SJCRH30 (cell line): Measurements from ENCODE around the gene THRB. TPM values are rescaled to one million over a fixed set of nuclear protein-coding genes. Genes with fewer than 3 reads are reported as not detected.
"Not testable (repeated sequence)": the region's sequence is repeated elsewhere in the genome, so short reads cannot be mapped to it uniquely, and the experiment has no call there.

Source experiments
- DNase-seq, 2 experiments: peaks; one replicate each; pipeline ENCODE4 v3.0.0-alpha.2; 2015 to 2020
- H3K27ac ChIP-seq: fragments of 250-450 bp; sonication (Bioruptor Pico); 2 replicates; pipeline ENCODE4 v1.5.1; 2020; ENCODE audit warnings: mild to moderate bottlenecking, moderate library complexity
- H3K27me3 ChIP-seq: fragments of 250-450 bp; sonication (Bioruptor Pico); 2 replicates; pipeline ENCODE4 v1.5.1; 2020; ENCODE audit warnings: mild to moderate bottlenecking, moderate library complexity
- H3K36me3 ChIP-seq: fragments of 250-450 bp; sonication (Bioruptor Pico); 2 replicates; pipeline ENCODE4 v1.5.1; 2020; ENCODE audit warnings: mild to moderate bottlenecking, moderate library complexity
- H3K4me1 ChIP-seq: fragments of 250-450 bp; sonication (Bioruptor Pico); 2 replicates; pipeline ENCODE4 v1.5.1; 2020; ENCODE audit warnings: mild to moderate bottlenecking, moderate library complexity
- H3K4me3 ChIP-seq: fragments of 250-450 bp; sonication (Bioruptor Pico); 2 replicates; pipeline ENCODE4 v1.5.1; 2020; ENCODE audit warnings: mild to moderate bottlenecking, moderate library complexity
- H3K9me3 ChIP-seq: fragments of 250-450 bp; sonication (Bioruptor Pico); replicated peaks from 2 replicates; pipeline ENCODE4 v1.5.1; 2020; ENCODE audit warnings: mild to moderate bottlenecking, moderate library complexity
- total RNA-seq: library from RNA; depleted of rRNA; stranded (reverse); fragments of >200 nt; shearing (Covaris generic); gene quantifications from 2 replicates; pipeline ENCODE4 v1.2.3, GENCODE V29; 2014

Gene THRB
- total RNA-seq, 1 experiment from 2014 or later, result not detected

DNA sequence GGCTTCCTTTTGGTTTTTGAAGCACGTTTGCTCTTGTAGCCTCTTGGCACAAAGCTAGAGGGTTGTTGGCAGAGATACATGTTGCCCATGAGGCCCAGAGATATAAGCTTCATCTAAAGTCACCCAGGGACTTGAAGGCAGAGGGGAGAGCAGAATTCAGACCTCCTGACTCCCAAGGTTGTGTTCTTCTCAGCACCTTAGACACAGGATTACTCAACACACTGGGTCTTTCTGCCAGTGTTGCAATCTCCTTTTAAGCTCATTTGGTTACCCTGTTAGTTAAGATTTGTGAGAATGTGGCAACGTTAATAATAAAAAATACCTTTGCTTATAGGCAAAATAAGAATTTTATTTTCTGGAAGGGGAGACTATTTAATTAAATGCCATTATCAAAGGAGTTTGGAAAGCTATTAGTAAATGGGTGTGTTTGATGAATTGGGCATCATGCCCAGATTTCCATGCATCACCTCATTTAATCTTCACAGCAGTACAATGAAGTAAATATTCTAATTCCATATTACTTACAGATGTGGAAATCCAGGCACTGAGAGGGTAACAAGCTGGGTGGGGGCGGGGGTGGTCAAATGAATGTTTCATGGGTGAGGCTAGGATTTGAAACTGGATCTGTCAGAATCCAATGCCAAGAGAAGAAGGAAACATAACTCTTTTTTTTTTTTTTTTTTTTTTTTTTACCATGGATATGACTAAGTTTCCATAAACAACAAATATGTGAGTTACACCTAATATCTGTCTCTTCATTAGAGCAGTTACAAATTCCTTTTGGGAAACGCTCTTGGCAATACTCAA lies 366.2 kb downstream of the THRB start:
- H3K36me3 ChIP-seq, result no peaks in the 10 kb centered on the region
- H3K4me3 ChIP-seq, result no peak overlapping the region
- H3K4me1 ChIP-seq, result no peaks in the 10 kb centered on the region
- no peak overlapping the region for H3K27ac ChIP-seq
- no peaks in the 10 kb centered on the region for H3K9me3 ChIP-seq
- DNase-seq, result no peak
- H3K27me3 ChIP-seq, result no peaks in the 10 kb centered on the region

- H3K4me3 ChIP-seq, result no peak overlapping the region
- H3K27me3 ChIP-seq, result no peaks in the 10 kb centered on the region
- no peaks in the 10 kb centered on the region for H3K36me3 ChIP-seq
- DNase-seq, result no peak
- H3K9me3 ChIP-seq, result no peaks in the 10 kb centered on the region
- H3K27ac ChIP-seq, result no peak overlapping the region
- H3K4me1 ChIP-seq, result no peaks in the 10 kb centered on the region
These were observed 371.1 kb downstream of the THRB start for GRCh38 chr3:24123596-24123995.

GRCh38 chr3:24120434-24120833 lies 374.2 kb downstream of the THRB start:
- H3K27me3 ChIP-seq, result no peaks in the 10 kb centered on the region
- H3K4me3 ChIP-seq, result no peak overlapping the region
- H3K36me3 ChIP-seq, result no peaks in the 10 kb centered on the region
- H3K9me3 ChIP-seq, result no peaks in the 10 kb centered on the region
- no peaks in the 10 kb centered on the region for H3K4me1 ChIP-seq
- no peak for DNase-seq
- no peak overlapping the region for H3K27ac ChIP-seq

GRCh38 chr3:24119321-24119751 lies 375.3 kb downstream of the THRB start:
- Histone ChIP-seq H3K9me3 (no peaks in the 10 kb centered on the region), H3K4me1 (no peaks in the 10 kb centered on the region), H3K4me3 (no peak overlapping the region), H3K36me3 (no peaks in the 10 kb centered on the region), H3K27me3 (no peaks in the 10 kb centered on the region), H3K27ac (no peak overlapping the region)
- no peak for DNase-seq

DNA sequence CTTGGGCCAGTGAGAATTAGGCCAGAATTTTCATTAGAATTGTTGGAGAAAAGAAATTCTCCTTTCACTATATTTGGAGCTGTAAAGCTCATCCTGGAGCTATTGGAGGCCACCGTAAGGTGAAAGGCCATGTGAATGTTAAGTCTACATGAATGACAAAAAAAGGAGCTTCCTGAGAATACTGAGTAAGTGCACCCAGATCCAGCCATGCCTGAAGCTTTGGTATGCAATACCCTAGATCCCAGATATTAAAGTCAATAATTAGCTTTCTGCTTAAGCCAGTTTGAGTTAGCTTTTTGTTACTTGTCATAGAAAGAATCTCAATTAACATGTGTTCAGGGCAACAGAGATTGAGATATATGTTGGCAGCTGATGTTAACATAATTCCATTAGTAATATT lies 377.1 kb downstream of the THRB start:
- no peaks in the 10 kb centered on the region for H3K9me3 ChIP-seq
- no peak for DNase-seq
- H3K36me3 ChIP-seq, result no peaks in the 10 kb centered on the region
- H3K27me3 ChIP-seq, result no peaks in the 10 kb centered on the region
- no peaks in the 10 kb centered on the region for H3K4me1 ChIP-seq
- H3K27ac ChIP-seq, result no peak overlapping the region
- H3K4me3 ChIP-seq, result no peak overlapping the region

DNA sequence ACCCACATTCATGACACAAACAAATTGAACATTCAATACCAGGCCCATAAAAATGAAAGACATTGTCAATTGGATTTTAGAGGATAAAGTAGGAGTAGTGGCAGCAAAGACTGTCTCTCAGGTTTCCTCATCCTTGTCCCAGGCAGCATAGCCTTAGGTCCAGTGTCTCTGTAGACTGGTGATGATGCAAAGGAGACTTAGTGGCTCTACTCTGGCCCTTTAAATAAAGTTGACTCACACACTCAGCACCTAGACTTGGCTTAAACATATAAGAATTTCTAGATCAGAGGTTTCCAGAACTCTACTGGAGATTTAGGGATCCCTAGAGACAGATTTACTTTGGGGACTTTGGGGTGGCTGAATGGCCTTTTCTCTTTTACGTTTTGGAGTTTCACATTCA lies 382.9 kb downstream of the THRB start:
- no peaks in the 10 kb centered on the region for H3K9me3 ChIP-seq
- no peaks in the 10 kb centered on the region for H3K4me1 ChIP-seq
- no peak for DNase-seq

GRCh38 chr3:24110051-24110450 lies 384.6 kb downstream of the THRB start:
- no peak for DNase-seq
- H3K27ac ChIP-seq, result no peak overlapping the region
- no peaks in the 10 kb centered on the region for H3K9me3 ChIP-seq
- H3K36me3 ChIP-seq, result no peaks in the 10 kb centered on the region
- H3K4me3 ChIP-seq, result no peak overlapping the region
- H3K27me3 ChIP-seq, result no peaks in the 10 kb centered on the region
- no peaks in the 10 kb centered on the region for H3K4me1 ChIP-seq

More for the DNA sequence above, 382.9 kb downstream of the THRB start:
- no peak overlapping the region for H3K27ac ChIP-seq
- H3K36me3 ChIP-seq, result no peaks in the 10 kb centered on the region
- H3K27me3 ChIP-seq, result no peaks in the 10 kb centered on the region
- no peak overlapping the region for H3K4me3 ChIP-seq

- no peak for DNase-seq
- Histone ChIP-seq H3K36me3 (no peaks in the 10 kb centered on the region), H3K27me3 (no peaks in the 10 kb centered on the region), H3K9me3 (no peaks in the 10 kb centered on the region), H3K4me1 (no peaks in the 10 kb centered on the region), H3K4me3 (no peak overlapping the region), H3K27ac (no peak overlapping the region)
These were observed 392.9 kb downstream of the THRB start for GRCh38 chr3:24101676-24102168.

DNA sequence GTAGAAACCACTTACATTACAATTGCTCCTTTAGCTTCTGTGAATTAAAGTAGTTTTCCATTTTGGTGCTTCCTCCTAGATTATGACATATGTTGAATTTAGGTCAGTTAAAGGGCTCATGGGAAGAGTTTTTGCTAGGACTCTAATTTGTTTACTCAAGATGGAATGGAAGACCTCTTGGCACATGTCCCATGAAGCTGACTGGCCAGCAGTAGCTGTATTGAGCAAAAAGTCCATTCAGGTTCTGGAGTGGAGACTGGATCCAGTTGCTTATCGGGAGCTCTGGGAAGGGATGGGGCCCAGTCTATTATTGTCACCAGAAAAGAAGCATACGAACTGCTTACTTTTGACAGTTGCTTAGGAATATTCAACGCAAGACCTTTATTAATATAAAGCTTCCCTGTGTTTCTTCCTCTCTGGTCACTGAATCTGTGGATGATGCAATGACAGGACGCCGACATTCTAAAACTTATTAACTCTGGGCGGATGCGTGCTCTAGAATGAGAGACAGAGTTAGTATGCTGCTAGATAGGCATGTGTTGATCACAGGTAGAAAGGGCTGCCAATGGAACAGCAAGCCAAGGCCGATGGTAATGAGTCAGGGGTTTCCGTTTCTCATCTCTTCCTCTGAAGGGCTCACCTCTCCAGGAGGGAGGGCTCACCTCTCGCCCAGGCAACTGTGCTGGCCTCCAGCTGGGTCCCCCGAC lies 393.8 kb downstream of the THRB start:
- no peaks in the 10 kb centered on the region for H3K4me1 ChIP-seq
- no peak for DNase-seq
- H3K4me3 ChIP-seq, result no peak overlapping the region
- no peaks in the 10 kb centered on the region for H3K9me3 ChIP-seq
- H3K36me3 ChIP-seq, result no peaks in the 10 kb centered on the region
- H3K27me3 ChIP-seq, result no peaks in the 10 kb centered on the region
- H3K27ac ChIP-seq, result no peak overlapping the region

GRCh38 chr3:24096695-24097290 lies 397.9 kb downstream of the THRB start:
- no peaks in the 10 kb centered on the region for H3K27me3 ChIP-seq

GRCh38 chr3:24096271-24096670 lies 398.4 kb downstream of the THRB start:
- Histone ChIP-seq H3K27ac (no peak overlapping the region), H3K36me3 (no peaks in the 10 kb centered on the region), H3K9me3 (no peaks in the 10 kb centered on the region), H3K27me3 (no peaks in the 10 kb centered on the region), H3K4me3 (no peak overlapping the region), H3K4me1 (no peaks in the 10 kb centered on the region)
- no peak for DNase-seq

More at GRCh38 chr3:24096695-24097290, 397.9 kb downstream of the THRB start:
- Histone ChIP-seq H3K4me3 (no peak overlapping the region), H3K4me1 (no peaks in the 10 kb centered on the region), H3K36me3 (no peaks in the 10 kb centered on the region), H3K27ac (no peak overlapping the region), H3K9me3 (no peaks in the 10 kb centered on the region)
- peak in 1 of 2 experiments; percentile 15 for DNase-seq

DNA sequence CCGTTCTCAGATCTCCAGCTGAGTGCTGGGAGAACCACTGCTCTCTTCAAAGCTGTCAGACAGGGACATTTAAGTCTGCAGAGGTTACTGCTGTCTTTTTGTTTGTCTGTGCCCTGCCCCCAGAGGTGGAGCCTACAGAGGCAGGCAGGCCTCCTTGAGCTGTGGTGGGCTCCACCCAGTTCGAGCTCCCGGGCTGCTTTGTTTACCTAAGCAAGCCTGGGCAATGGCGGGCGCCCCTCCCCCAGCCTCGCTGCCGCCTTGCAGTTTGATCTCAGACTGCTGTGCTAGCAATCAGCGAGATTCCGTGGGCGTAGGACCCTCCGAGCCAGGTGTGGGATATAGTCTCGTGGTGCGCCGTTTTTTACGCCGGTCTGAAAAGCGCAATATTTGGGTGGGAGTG lies 399.8 kb downstream of the THRB start:
- not testable (repeated sequence) for DNase-seq

DNA sequence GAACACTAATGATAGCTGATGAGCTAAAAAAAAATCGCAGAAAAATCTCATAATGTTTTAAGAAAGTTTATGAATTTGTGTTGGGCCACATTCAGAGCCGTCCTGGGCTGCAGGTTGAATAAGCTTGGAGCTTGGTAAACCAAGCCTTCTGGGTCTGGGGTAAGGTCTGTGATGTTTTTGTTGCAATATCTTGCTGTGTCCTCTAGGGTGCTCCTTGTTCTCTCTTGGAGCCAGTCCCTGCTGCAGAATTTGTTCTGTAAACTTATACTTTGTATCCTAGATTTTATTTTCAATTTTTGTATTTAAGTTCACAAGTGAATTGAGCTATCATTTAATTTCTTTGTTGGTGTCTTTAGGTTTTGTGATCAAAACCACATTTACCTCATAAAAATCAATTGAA lies 405.9 kb downstream of the THRB start:
- H3K27me3 ChIP-seq, result peaks cover 4% of the 10 kb centered on the region; the same call in 1 of the 2 replicates
- 0 out of 2 replicates have a peak, but pooled peaks cover 4% of the 10 kb centered on the region for H3K4me1 ChIP-seq
- H3K4me3 ChIP-seq, result no peak overlapping the region
- no peaks in the 10 kb centered on the region for H3K9me3 ChIP-seq
- no peak overlapping the region for H3K27ac ChIP-seq
- no peaks in the 10 kb centered on the region for H3K36me3 ChIP-seq
- peak in 1 of 2 experiments; percentile 31 for DNase-seq

More for the DNA sequence above, 399.8 kb downstream of the THRB start:
- not testable (repeated sequence) for H3K4me3 ChIP-seq, H3K9me3 ChIP-seq, H3K36me3 ChIP-seq, H3K27me3 ChIP-seq, H3K4me1 ChIP-seq, H3K27ac ChIP-seq

- no peak for DNase-seq
- Histone ChIP-seq H3K4me3 (no peak overlapping the region), H3K4me1 (0 out of 2 replicates have a peak, but pooled peaks cover 4% of the 10 kb centered on the region), H3K27ac (no peak overlapping the region), H3K9me3 (no peaks in the 10 kb centered on the region; the same call in 1 of the 2 replicates), H3K36me3 (no peaks in the 10 kb centered on the region), H3K27me3 (peaks cover 4% of the 10 kb centered on the region; the same call in 1 of the 2 replicates)
These were observed 407.2 kb downstream of the THRB start for GRCh38 chr3:24087469-24087868.
